HEK293T (cell line): ENCODE results near the gene FLT3.

ENCODE experiments used
- FOXK2 ChIP-seq: fragments of 450-650 bp; IDR thresholded peaks from 2 replicates; pipeline ENCODE4 v1.6.1; 2016; ENCODE audit warnings: mild to moderate bottlenecking
- FOXM1 ChIP-seq: fragments of 450-650 bp; IDR thresholded peaks from 2 replicates; pipeline ENCODE4 v1.6.1; 2017; ENCODE audit warnings: mild to moderate bottlenecking, borderline replicate concordance
- L3MBTL2 ChIP-seq: fragments of 450-650 bp; conservative IDR thresholded peaks from 2 replicates; pipeline ENCODE4 v1.6.1; 2016; ENCODE audit warnings: mild to moderate bottlenecking
- LEF1 ChIP-seq: fragments of 450-650 bp; IDR thresholded peaks from 2 replicates; pipeline ENCODE4 v1.6.1; 2017; ENCODE audit warnings: mild to moderate bottlenecking, borderline replicate concordance
- TARDBP ChIP-seq: fragments of 450-650 bp; IDR thresholded peaks from 2 replicates; pipeline ENCODE4 v1.6.1; 2016
- ZNF384 ChIP-seq: fragments of 450-650 bp; IDR thresholded peaks from 2 replicates; pipeline ENCODE4 v1.6.1; 2016

DNA sequence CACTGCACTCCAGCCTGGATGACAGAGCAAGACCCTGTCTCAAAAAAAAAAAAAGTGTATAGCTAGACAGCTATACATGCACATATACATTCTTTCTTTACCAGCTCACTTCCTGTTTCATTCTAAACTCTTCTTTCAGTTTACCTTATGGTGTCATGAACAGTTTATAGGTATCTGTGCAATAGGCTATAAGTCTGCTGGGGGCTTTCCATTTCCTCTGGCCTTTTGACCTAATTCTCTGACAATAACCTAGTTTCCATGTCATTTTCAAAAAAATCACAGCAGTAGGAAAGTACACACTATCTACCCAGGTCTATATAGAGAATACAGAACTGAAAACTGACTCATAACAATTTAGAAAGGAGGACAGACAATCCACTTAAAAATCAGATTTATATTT is 87.5 kb downstream of the FLT3 start:
- TF ChIP-seq ZNF384 (no peak), FOXK2 (no peak), L3MBTL2 (no peak), TARDBP (no peak), LEF1 (no peak), FOXM1 (no peak)
